K562 (cell line): ENCODE measurements around the gene WDHD1.

ENCODE experiments used
- NR2C2 ChIP-seq, 2 experiments: fragments of 200-800 bp in 1 of 2; sonication (Bioruptor generic) in 1 of 2; sonication (generic) in 1 of 2; formaldehyde crosslinking in 1 of 2; IDR thresholded peaks; 2 replicates each; pipeline versions ENCODE4 v1.6.1 to v1.8.0; 2016 to 2022; ENCODE audit warnings: mild to moderate bottlenecking in 1 of 2, missing compliant biosample characterization in 1 of 2, missing genetic modification characterization in 1 of 2, missing genetic modification reagents in 1 of 2
- SMAD2 ChIP-seq: fragments of 150-350 bp; IDR thresholded peaks from 2 replicates; pipeline ENCODE4 v1.6.1; 2014; ENCODE audit warnings: low read depth, mild to moderate bottlenecking, low read length
- SP2 ChIP-seq: IDR thresholded peaks from 2 replicates; pipeline ENCODE4 v1.6.1; 2011; ENCODE audit warnings: mild to moderate bottlenecking, low read depth, low read length, moderate library complexity; ENCODE audit not compliant: poor library complexity, severe bottlenecking; ENCODE audit errors: extremely low read depth
- TAL1 ChIP-seq: fragments of 450-650 bp; IDR thresholded peaks from 2 replicates; pipeline ENCODE4 v1.6.1; 2016; ENCODE audit warnings: mild to moderate bottlenecking
- TCF7L2 ChIP-seq: fragments of 150-350 bp; IDR thresholded peaks from 2 replicates; pipeline ENCODE4 v1.6.1; 2016; ENCODE audit warnings: low read depth, mild to moderate bottlenecking, low read length, moderate library complexity
- ZBTB1 ChIP-seq: sonication (generic); formaldehyde crosslinking; IDR thresholded peaks from 2 replicates; pipeline ENCODE4 v1.8.1; 2023; ENCODE audit warnings: missing genetic modification reagents, low read depth, mild to moderate bottlenecking, borderline replicate concordance
- ZFP36 ChIP-seq: fragments of 150-350 bp; IDR thresholded peaks from 2 replicates; pipeline ENCODE4 v1.6.1; 2018; ENCODE audit warnings: low read length, low read depth; ENCODE audit not compliant: partially characterized antibody
- TF ChIP-seq, protein P1 (sequence below), 3 experiments: IDR thresholded peaks in 2 of 3; conservative IDR thresholded peaks in 1 of 3; 2 replicates each; pipeline ENCODE4 v1.5.1; 2011 to 2012; ENCODE audit warnings: low read length in 3 of 3, mild to moderate bottlenecking in 3 of 3, control low read depth in 2 of 3, improper control_type of control experiment in 1 of 3, inconsistent platforms in 1 of 3, low read depth in 1 of 3, mixed read lengths in 1 of 3, moderate library complexity in 1 of 3; ENCODE audit not compliant: insufficient read depth in 2 of 3
- TF ChIP-seq, protein P2 (sequence below): fragments of 250-450 bp; sonication (Bioruptor Pico); IDR thresholded peaks from 2 replicates; pipeline ENCODE4 v1.8.0; 2022; ENCODE audit warnings: inconsistent platforms
- TF ChIP-seq, protein P3 (sequence below): sonication (generic); formaldehyde crosslinking; IDR thresholded peaks from 2 replicates; pipeline ENCODE4 v1.9.0; 2022; ENCODE audit warnings: mild to moderate bottlenecking, missing genetic modification reagents

- TF ChIP-seq, protein P1, sequence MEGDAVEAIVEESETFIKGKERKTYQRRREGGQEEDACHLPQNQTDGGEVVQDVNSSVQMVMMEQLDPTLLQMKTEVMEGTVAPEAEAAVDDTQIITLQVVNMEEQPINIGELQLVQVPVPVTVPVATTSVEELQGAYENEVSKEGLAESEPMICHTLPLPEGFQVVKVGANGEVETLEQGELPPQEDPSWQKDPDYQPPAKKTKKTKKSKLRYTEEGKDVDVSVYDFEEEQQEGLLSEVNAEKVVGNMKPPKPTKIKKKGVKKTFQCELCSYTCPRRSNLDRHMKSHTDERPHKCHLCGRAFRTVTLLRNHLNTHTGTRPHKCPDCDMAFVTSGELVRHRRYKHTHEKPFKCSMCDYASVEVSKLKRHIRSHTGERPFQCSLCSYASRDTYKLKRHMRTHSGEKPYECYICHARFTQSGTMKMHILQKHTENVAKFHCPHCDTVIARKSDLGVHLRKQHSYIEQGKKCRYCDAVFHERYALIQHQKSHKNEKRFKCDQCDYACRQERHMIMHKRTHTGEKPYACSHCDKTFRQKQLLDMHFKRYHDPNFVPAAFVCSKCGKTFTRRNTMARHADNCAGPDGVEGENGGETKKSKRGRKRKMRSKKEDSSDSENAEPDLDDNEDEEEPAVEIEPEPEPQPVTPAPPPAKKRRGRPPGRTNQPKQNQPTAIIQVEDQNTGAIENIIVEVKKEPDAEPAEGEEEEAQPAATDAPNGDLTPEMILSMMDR (IDR thresholded peaks at IDR 0.05 in 2 of 3, conservative IDR thresholded peaks at IDR 0.05 in 1 of 3; ENCODE audit: insufficient read depth in 2 of 3, low read depth in 1 of 3, low read length in 3 of 3), result no peak
- TF ChIP-seq NR2C2 (CRISPR knock-in tag; IDR thresholded peaks at IDR 0.05) (no peak), NR2C2 (tag; IDR thresholded peaks at IDR 0.05) (no peak), TCF7L2 (no peak), SMAD2 (no peak), TAL1 (no peak), ZFP36 (no peak), SP2 (no peak), ZBTB1 (CRISPR knock-in tag) (no peak)
- TF ChIP-seq, protein P2, sequence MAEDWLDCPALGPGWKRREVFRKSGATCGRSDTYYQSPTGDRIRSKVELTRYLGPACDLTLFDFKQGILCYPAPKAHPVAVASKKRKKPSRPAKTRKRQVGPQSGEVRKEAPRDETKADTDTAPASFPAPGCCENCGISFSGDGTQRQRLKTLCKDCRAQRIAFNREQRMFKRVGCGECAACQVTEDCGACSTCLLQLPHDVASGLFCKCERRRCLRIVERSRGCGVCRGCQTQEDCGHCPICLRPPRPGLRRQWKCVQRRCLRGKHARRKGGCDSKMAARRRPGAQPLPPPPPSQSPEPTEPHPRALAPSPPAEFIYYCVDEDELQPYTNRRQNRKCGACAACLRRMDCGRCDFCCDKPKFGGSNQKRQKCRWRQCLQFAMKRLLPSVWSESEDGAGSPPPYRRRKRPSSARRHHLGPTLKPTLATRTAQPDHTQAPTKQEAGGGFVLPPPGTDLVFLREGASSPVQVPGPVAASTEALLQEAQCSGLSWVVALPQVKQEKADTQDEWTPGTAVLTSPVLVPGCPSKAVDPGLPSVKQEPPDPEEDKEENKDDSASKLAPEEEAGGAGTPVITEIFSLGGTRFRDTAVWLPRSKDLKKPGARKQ, result no peak
- TF ChIP-seq, protein P3, sequence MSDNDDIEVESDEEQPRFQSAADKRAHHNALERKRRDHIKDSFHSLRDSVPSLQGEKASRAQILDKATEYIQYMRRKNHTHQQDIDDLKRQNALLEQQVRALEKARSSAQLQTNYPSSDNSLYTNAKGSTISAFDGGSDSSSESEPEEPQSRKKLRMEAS (CRISPR knock-in tag), result no peak
These were observed 47.0 kb upstream of the WDHD1 start for GRCh38 chr14:55073856-55074255.
